D721Med (cell line): Measurements from ENCODE around the gene ST8SIA1.
A peak's percentile ranks its signal among the peaks of the same experiment; 100 is the strongest.

Experiments used
- DNase-seq: peaks from one replicate; pipeline ENCODE4 v3.0.0; 2011; ENCODE audit warnings: low spot score; ENCODE audit not compliant: insufficient read length
- FAIRE-seq: peaks from 2 replicates; lab custom pipeline; 2011; peaks lifted over from hg19 to GRCh38; lab: Jason Lieb, UNC
- CTCF ChIP-seq: IDR thresholded peaks from 2 replicates; pipeline ENCODE4 v1.5.1; 2012; ENCODE audit warnings: mild to moderate bottlenecking, control low read depth; ENCODE audit not compliant: insufficient read depth; ENCODE audit errors: missing control alignments

The ST8SIA1 gene

DNA sequence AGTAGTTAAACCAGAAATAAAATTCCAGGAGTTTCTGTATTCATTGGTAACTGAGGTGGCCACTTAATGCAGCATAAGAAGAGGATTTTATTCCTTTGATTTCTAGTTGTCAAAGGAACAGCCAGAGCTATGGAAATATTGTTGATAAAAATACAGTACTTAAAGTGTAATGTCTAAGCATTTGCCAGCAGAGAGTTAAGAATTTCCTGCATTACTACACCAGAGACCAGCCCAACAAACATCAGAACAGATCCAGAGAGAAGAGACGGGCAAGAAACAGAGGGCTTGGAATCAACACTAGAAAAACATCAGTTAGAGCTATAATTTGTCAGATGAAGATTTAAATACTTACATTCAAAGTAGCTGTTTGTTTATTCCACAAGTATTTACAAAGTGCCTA is 77.9 kb downstream of the ST8SIA1 start:
- FAIRE-seq (no peak), DNase-seq (no peak)
- TF ChIP-seq CTCF, result no peak

DNA sequence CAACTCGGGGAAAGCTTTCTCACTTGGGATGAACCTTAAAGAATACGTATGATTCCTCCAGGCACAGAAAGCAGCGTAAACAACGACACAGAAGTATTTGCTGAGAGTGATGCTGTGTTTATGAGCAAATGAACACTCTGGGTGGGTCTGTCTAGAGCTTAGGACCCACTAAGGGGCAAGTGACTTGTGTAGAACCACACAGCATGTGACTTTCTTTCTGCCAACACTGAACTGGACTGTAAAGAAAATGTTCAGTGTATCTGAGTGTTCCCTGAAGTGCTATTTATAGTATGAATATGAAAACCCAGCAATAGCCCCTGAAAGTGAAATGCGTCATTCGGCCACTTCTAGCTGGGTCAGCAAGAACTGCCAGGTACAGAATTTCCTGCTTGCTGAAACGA is 78.5 kb downstream of the ST8SIA1 start:
- DNase-seq, result no peak
- FAIRE-seq, result no peak
- no peak for TF ChIP-seq CTCF

DNA sequence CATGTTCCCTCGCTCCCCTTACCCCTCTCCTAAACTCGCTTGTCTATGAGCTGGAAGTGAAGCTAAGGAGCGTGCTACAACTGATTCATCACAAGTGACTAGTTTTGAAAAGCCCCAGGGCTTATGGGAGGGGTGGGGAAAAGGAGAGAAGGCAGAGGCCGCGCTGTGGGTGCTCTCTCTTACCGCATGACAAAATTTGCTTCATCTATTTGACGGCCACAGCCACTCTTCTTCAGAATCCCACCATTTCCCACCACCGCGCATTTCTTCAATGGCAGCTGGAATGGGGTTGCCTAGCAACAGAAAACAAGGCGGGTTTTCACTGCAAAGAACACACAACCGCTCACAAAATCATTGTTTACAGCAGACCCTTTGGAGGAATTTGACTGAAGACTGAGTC is 79.4 kb downstream of the ST8SIA1 start:
- no peak for TF ChIP-seq CTCF
- no peak for DNase-seq
- FAIRE-seq, result no peak

DNA sequence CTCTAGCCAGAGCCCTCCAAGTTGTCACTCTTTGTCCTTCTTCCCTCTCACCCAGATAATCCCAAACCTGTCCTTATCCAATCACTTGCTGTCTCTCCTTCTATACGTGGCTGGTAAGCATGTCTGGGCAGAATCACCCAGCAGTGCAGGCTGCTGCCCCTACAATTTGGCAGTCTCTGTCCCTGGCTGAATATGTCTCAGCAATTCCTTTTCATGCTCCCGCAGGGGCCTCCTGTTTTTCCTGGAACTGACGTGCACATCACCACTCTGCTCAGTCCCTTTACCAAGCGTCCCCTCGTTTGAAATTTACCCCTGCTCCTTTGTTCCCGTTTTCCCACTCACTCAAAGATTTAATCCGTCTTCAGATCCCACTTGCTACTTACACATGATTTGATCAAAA is 80.0 kb downstream of the ST8SIA1 start:
- TF ChIP-seq CTCF, result no peak
- FAIRE-seq, result no peak
- DNase-seq, result no peak

- no peak for DNase-seq
- no peak for FAIRE-seq
- TF ChIP-seq CTCF, result no peak
Measured at GRCh38 chr12:22252057-22252456, 82.5 kb downstream of the ST8SIA1 start.

- no peak for DNase-seq
- no peak for TF ChIP-seq CTCF
- FAIRE-seq, result no peak
Measured at GRCh38 chr12:22250762-22251161, 83.7 kb downstream of the ST8SIA1 start.

DNA sequence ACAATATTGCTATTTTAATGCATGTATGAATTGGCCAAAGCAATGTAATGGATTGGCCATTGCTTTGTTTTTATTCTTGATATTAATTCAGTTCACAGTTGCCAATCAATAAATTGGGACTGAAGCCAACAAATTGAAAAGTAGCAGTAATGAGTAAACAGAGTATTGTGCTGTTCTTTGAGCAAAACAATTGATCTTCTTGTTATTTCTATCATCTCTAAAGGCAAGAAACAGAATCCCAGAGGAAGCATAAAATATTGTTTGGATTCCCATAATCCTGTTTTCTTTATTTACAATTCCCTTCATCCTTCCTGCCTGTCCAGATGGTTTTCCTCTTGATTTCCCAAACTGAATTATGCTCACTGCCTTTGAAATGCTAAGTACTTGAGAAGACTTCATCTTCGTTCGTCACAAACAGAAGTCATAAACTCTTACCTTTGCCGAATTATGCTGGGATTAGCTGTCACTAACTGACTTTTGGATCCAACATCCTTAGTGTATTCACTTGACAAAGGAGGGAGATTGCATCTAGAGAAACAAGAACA is 85.9 kb downstream of the ST8SIA1 start:
- peak; percentile 48 for FAIRE-seq
- DNase-seq, result no peak
- no peak for TF ChIP-seq CTCF
